Left colon (tissue), 2 donors: ENCODE data around the gene PIP5K1B. TPM values are rescaled to one million over a fixed set of nuclear protein-coding genes. Genes with fewer than 3 reads are reported as not detected.

ENCODE experiments used
- ATAC-seq: fragments of 200-7000 bp; cut with Tn5 transposase; one replicate; pipeline ENCODE4 v1.9.1; 2020; ENCODE audit warnings: mild to moderate bottlenecking, moderate library complexity
- DNase-seq, 2 donors: peaks; one replicate each; pipeline ENCODE4 v3.0.0-alpha.2; 2020
- intact Hi-C, 2 donors: fragments of 100-400 bp; cut with DNase I in 1 of 2; cut with micrococcal nuclease in 1 of 2; formaldehyde crosslinking; loops; one replicate each; pipeline versions ENCODE4 v1.11.2 to v1.14.0; 2022; cut with DNase I, micrococcal nuclease
- total RNA-seq, 2 donors: library from RNA; stranded (reverse); fragmentation: NEBNext Ultra II Directional; extraction: Animal tissue kit (Norgen Biotek cat#: 25700); gene quantifications; one replicate each; pipeline ENCODE4 v1.2.1, GENCODE V29; 2021
- donor health status: DM: no; HTN: no; CAD: no.
- donor health status: DM: yes; HTN: yes; CAD: no.

PIP5K1B gene
- total RNA-seq, 2 donors from 2014 or later, result 83.1 to 91.6 TPM

DNA sequence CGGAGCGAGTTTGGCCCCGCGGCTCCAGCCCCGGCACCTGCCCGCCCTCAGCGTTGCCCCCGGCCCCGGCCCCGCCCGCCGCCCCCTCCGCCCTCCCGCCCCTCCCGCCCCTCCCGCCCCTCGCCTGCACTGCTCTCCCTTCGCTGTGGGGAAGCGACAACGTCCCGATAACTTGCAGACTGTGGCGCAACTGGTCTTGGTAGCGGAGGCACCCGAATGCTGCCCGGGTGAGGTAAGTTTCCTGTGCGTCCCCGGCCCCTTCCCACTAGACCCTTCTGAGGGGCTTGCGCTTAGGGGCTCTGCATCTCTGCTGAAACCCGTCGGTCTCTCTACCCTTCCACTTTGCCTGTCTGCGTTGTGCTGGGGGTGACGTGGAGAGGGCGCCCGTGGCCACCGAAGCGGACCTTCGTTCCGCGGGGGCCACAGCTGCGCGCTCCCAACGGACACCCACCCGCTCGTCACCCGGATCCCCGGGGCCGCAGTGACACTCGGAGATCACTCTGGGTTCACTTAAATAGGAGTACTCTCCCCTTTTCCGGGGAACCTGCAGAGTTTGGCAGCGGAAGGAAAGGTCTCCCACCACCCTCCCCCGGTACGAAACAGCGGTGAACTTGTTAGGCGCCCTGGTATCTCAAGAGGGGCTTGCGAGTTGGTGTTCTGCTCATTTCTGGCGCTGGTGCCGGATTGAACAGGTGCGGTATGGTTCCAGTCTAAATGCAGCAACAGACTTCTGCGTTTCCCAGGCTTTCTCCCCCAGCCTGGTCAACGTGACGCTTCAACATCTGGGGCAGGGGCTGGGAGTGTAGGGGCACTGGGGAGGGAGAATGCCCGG lies 707 bp downstream of the PIP5K1B start:
- ATAC-seq, result peak; percentile 45
- peak; percentile 50 to 68 for DNase-seq
- intact Hi-C loops, result no loop called here

DNA sequence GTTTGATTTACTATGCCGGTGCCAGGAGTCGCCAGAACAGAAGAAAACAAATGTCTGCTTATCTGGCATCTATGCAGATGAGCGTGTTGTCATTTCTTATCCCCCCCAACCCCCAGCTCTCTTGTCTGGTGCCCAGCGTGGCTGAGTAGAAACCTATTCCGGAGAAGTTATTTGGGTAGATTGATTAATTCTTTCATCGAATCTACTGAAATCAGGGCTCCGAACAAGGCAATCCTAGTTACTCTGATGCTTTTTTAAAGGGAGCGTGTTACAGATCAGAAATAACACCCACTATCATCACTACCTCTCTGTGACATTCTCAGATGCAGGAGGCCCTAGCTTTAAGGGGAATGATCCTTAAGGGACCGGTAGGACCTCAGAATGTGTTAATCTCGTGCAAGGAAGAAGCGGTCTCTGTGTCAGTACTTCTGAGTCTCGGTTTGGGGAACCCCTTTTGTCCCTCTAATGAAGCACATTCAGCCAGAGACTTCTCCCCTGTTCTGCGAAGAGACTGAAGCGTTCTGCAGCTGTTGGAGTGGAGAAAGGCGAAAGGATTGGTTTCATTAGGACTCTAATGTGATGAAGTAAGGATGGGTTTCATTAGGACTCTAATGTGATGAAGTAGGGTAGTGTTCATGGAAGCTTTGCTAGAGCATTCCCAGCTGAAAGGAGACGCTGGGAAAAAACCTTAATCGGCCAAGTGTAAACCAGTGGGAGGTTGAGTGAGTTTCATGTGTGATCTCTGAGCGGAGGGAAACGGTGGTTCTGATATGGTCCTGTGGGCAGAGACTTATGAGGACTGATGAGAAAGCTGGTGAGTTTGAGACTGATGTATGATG lies 1.5 kb downstream of the PIP5K1B start:
- ATAC-seq (no peak), DNase-seq (no peak)
- intact Hi-C loops, result no loop called here

DNA sequence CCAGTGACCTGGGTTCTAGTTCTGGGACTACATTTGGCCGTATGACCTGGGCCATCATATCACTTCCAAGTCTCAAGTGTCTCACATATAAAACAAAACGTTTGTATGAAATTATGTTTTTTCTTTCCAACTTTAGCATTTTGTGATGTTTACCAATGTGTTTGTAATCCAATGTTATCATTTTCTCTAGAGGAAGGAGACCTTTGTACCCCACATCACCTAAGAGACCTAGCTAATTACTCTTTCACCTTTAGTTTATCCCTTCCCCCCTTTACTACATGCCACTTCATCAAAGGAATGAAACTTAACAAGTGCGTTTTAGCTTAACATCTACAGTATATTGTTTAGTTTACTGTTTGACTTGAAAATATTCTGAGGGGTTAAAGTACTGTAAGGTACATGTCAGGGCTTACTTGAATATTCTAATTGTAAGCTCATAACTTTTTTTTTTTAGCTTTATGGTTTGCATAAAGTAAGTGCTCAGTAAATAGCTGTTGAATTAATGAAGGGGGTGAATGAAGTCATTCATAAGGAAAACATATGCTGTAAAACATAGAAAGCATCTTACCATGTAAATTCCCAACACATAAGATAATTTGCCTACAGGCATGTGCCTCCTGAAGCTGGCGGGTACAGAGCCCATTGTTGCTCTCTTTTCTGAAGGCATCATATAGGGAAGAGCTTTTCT lies 2.9 kb downstream of the PIP5K1B start:
- peak; percentile 18 for ATAC-seq
- intact Hi-C loops, result no loop called here
- no peak for DNase-seq

DNA sequence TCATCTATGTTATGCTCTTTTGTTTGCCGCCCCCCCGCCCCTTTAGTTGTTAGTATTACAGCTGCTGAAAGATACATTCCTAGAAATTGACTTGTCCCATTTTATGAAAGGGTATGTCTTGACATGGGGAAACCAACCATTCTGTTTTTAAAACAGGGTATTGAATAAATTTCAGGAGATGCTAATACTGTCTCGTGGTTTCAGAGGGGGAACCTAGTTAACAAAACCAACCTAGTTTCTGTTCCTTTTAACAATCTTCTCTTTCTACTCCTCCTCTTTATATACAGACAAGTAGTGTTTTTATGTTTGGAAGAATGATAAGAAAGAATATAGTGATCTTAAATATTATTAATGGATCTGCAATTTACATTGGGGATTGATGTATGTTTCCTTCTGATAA lies 3.5 kb downstream of the PIP5K1B start:
- no peak for ATAC-seq
- DNase-seq, result no peak
- intact Hi-C loops, result no loop called here

DNA sequence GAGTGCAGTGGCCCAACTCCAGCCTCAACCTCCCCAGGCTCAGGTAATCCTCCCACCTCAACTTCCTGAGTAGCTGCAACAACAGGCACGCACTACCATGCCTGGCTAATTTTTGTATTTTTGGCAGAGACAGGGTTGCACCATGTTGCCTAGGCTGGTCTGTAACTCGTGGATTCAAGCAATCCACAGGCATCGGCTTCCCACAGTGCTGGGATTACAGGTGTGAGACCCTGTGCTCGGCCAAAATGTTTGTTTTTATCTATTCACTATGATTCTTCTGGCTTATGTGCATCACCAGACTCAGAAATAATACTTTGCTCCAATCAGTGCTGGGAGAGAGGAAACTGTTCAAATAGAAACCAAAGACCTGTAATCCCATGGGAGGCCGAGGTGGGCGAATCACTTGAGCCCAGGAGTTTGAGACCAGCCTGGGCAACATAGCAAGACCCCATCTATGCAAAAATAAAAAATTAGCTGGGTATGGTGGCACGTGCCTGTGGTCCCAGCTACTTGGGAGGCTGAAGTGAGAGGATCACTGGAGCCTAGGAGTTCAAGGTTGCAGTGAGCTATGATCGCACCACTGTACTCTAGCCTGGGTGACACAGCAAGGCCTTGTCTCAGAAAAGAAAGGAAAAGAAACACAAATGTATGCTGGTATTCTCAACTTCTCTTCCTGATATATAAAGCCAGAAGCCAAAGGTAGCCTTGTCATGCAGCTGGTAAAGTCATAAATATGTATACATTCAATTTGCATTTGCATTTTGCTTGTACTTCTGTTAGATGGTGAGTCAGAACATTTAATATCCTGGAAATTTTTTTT lies 4.5 kb downstream of the PIP5K1B start:
- no peak for ATAC-seq
- intact Hi-C loops, result no loop called here
- no peak for DNase-seq

DNA sequence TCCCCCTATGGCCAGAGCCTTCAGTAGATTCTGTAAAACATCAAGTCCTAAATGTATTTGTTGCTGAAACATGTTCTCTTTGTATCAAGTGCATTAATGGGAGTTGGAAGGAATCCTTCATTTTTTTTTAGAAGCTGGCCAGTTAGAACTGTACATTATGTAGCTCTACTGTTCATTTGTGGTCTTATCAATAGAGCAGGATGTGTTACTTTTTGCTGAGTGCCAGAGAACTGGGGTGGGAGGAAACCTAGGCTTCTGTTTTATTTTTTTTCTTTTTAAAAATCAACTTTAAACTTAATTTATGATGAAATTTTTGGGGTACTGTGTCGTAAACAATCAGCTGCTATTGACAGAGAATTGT lies 5.1 kb downstream of the PIP5K1B start:
- no peak for DNase-seq
- intact Hi-C loops, result no loop called here
- no peak for ATAC-seq

DNA sequence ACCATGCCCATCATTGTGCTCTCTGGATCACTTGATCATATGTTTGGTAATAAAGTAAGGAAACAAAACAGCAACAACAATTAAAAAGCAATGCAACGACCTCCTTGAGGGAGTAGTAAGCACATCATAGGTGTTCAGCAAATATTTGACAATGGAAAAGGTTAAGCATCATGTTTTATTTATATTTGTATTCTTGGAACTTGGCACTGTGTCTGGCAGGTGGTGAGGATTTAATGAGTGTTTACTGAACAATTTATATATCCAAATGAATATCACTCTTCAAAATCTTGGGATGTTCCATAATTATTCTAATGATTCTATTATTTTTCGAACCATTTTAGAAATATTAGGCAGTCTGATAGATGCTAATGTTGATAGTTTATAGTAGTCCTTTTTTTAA lies 6.2 kb downstream of the PIP5K1B start:
- ATAC-seq (no peak), DNase-seq (no peak)
- intact Hi-C loops, result no loop called here

DNA sequence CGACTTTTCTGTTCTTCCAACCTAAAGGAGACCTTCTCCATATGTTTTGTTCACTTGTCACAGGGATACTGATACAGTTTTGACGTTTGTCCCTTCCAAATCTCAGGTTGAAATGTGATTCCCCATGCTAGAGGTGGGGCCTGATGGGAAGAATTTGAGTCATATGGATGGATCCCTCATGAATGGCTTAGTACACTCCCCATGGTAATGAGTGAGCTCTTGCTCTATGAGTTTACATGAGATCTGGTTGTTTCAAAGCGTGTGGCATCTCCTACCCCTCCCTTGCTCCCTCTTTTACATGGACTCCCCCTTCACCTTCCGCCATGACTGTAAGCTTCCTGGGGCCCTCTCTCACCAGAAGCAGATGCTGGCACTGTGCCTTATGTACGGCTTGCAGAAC lies 6.9 kb downstream of the PIP5K1B start:
- no peak for ATAC-seq
- DNase-seq, result no peak
- intact Hi-C loops, result no loop called here

DNA sequence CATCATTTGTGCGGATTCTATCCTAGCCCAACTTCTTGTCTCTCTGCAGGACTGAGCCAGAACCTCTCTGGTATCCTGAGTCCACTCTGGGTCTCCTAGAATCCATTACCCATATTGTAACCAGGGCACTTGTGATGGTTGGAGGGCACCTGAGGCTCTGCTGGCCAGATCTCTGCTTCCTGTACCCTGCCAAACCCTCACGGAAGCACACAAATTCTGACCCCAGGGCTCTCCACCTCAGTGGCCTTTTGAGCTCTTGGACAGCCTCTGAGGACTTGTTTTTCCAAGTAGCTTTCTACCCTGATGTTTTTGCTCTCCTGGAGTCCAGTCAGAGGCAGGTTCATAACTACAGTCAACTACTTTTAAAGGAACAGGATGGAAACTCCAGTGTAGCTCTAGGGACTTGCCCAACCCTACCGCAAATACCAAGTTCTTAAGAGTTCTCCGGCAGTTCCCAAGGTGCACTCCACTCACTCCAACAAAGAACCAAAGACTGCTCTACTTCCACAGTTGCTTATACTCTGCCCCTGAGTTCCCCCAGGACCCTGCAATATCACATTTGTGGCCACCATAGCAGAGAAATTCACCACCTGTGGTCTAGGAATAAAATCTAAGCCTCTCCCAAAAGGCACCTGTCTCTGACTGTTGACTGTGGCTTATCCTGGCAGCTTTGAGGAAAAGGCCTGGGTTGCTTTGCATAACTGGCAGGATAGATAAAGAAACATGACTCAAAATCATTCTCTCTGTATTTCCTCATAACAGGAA lies 9.6 kb downstream of the PIP5K1B start:
- DNase-seq (no peak), ATAC-seq (peak; percentile 34)
- intact Hi-C loops, result no loop called here

DNA sequence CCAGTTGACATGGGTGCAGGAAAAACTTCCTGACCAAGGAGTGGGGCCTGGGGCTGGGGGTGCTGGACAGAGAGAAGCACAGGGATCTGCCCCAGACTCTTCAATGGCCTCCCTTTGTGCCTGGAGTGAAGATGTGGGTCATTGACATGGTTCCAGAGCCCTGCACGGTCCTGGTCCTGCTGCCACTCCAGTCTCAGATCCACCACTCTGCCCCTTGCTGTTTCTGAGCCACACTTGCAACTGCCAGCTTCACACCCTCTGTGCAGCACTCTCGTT lies 10.1 kb downstream of the PIP5K1B start:
- intact Hi-C loops, result no loop called here
- ATAC-seq (no peak), DNase-seq (no peak)

DNA sequence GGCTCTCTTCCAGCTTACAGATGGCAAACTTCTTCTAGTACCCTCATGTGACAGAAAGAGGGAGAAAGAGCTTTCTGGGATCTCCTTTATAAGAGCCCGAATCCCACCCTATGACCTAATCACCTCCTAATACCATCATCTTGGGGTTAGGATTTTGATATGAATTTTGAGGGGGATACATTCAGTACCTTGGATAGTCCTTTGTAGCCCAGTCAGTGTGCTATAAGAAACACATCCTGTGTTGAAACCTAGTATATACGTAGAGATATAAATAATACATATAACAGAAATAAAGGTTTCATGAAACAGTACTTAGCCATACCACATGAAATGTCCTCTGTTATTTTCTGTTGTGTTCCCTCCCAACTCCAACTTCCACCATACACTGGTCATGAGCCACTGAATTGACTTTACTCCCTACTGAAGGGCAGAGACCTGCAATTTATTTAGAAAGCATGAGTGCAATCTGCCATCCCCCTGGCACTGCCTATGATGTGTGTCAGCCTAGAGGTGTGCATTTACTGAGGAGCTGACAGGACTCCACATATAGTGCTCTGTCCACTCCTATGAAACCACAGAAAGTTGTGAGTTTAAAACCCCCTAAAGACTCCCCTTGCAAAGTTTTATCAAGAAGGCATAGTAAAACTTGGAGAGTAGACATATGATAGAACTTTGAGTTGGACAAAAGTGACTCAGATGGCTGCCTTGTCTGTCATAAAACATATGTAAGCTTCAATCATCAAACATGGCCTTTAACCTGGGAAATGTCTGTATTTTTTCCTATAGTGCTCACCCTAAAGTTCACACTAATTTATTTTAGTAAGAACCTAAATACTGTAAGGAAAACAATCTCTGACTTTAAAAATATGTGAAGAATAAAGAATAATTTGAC lies 12.8 kb downstream of the PIP5K1B start:
- ATAC-seq (peak; percentile 71), DNase-seq (no peak)
- intact Hi-C loops, result no loop called here

DNA sequence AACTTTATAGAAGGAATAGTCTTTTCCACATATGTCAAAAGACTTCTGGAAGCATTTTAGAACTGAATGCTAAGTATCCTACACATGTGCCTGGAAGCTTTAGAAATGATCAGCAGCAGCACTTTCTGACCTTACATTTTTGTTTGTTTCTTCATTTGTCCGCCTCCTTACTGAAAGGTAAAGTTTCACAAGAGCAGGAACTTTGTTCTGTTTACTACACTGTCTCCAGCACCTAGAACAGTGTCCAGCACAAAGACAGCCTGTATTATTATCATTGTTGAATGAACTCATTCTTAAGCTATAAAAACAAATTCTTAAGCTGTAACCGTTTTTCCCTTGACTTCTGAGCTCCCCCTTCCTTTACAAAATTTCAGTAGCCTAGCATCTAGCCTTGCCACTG lies 14.8 kb downstream of the PIP5K1B start:
- intact Hi-C loops, result no loop called here
- no peak for DNase-seq
- peak; percentile 64 for ATAC-seq

DNA sequence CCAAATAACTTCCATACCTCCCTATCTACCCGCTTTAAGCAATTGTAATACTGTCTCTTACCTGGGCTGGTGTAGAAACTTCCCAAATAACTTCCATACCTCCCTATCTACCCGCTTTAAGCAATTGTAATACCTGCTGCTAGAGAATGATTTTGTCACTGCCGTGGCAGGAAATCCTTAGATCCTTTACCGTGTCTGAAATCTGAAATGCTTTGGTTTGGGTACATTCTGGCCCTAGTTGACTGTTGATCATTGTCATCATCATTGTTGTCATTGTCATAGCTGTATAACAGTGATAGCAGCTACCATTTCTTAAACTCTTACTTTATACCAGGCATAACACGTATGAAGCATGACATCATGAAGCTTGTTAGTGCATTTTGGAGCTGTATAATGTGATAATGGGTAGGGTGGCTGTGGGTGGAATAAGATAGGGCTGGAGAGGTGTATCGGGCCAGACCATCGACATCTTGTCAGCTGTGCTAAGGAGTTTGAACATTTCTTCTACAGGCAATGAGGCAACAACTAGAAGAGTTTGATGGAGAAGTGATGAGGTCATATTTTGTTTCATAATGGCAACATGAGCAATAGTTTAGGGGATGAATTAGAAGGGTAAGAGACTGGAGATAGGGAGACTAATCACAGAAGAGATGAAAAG lies 15.7 kb downstream of the PIP5K1B start:
- DNase-seq (no peak), ATAC-seq (no peak)
- intact Hi-C loops, result no loop called here

DNA sequence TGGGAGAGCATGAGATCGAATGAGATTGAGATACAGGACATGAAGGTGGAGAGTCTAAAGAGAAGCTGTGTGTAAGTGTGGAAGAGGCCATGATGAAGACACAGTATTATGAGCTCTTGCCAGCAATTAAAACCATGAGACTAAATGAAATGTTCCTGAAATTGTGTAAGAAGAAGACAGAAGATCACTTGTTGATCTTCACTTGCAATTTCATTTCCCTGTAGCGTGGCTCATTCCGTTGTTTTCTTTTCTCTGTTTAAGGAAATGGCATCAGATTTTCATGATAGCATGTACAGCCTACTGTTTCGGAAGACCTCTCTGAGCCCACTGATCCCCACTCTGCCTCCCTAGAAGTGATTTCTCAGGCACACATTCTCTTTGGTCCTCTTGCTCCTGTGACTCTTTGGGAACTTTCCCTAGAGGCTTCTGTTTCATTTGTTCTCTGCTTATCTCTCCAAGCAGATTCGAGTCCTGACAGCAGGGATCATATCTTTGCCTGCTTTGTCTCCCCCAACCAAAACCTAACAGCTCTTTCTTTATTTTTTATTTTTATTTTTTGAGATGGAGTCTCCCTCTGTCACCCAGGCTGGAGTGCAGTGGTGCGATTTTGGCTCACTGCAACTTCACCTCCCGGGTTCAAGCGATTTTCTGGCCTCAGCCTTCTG lies 16.8 kb downstream of the PIP5K1B start:
- intact Hi-C loops, result no loop called here
- DNase-seq, result no peak
- no peak for ATAC-seq

DNA sequence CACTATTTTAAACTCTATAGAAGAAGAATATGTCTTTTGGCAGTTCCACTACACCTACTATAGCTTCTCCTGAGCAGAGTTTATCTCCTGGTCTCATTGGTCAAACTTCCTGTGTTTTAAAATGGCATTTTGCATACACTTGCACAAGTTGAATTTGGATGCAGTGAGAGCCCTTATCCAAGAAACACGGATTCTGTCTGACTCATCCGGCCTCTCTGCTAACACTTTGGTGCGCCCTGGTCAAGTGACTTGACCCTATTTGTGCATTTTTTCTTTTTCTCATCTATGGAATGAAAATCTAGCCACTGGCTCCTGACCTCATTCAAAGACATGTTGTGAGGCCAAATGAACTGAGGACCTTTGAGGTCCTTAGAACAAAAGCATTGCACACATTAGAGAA lies 20.0 kb downstream of the PIP5K1B start:
- intact Hi-C loops, result no loop called here
- no peak for DNase-seq
- ATAC-seq, result no peak

DNA sequence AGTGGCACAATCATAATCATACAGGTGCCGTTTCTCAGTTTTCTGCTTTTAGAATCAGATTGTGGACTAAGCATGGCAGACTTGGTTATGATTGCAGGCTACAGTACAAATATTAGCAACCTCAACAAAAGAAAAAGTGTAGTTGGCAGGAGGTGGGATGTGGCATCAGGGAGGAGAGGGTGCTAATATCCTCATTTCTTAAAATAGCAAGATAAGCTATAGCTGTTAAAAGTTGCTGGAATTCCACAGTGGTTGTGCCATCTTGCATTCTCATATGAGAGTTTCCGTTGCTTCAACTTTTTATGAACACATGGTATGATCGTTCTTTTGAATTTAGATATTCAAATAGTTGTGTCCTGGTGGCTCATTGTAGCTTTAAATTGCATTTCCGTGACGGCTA lies 21.4 kb downstream of the PIP5K1B start:
- DNase-seq, result no peak
- no peak for ATAC-seq
- intact Hi-C loops, result no loop called here

DNA sequence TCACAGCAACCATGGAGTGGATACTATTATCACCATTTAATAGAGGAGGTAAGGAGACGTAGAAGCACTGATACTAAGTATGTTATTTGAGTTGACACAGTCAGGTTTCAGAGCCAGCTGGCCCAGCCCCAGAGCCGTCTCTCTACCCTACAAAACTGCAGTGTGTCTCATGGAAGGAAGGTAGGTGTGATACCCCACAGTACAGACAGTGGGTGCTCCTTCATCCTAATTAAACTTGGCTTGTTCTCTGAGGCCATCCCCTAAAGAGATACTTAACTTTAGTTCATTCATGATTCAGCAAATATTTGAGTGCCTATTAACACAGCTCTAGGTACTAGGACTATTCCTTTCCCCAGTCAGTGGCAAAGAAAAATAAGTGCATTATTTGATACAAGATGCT lies 22.6 kb downstream of the PIP5K1B start:
- no peak for DNase-seq
- intact Hi-C loops, result no loop called here
- no peak for ATAC-seq
